Cardiac muscle cell (in vitro differentiated cells and primary cell): Measurements from ENCODE around the gene OTUB2. TPM values are rescaled to one million over a fixed set of nuclear protein-coding genes. Genes with fewer than 3 reads are reported as not detected.
A peak's percentile ranks its signal among the peaks of the same experiment; 100 is the strongest.
"Not testable (repeated sequence)": the region's sequence is repeated elsewhere in the genome, so short reads cannot be mapped to it uniquely, and the experiment has no call there.

ENCODE experiments used
- DNase-seq, 2 donors: peaks; one replicate each; pipeline versions ENCODE4 v3.0.0 to v3.0.0-alpha.2; 2010 to 2017; ENCODE audit warnings: low read depth in 1 of 2, low spot score in 1 of 2
- H3K27ac ChIP-seq: fragments of 200-600 bp; sonication (generic); 2 replicates; pipeline ENCODE4 v1.5.1; 2016
- H3K27me3 ChIP-seq: fragments of 200-600 bp; sonication (generic); 2 replicates; pipeline ENCODE4 v1.6.0; 2016; ENCODE audit warnings: control low read depth
- H3K36me3 ChIP-seq: fragments of 200-600 bp; sonication (generic); 2 replicates; pipeline ENCODE4 v1.5.1; 2016; ENCODE audit warnings: control low read depth
- H3K4me1 ChIP-seq: fragments of 200-600 bp; sonication (generic); 2 replicates; pipeline ENCODE4 v1.8.1; 2017; ENCODE audit warnings: low read depth, mild to moderate bottlenecking, mixed run types
- H3K4me3 ChIP-seq: fragments of 200-600 bp; sonication (generic); 2 replicates; pipeline ENCODE4 v1.5.1; 2016; ENCODE audit warnings: mild to moderate bottlenecking
- H3K9me3 ChIP-seq: fragments of 200-600 bp; sonication (generic); 2 replicates; pipeline ENCODE4 v1.5.1; 2017; ENCODE audit warnings: low read depth, mild to moderate bottlenecking, control low read depth
- polyA plus RNA-seq: library from polyadenylated mRNA; unstranded; fragments of >200 nt; fragmentation: Nextera tagmentation; extraction: Ambion mirVana; gene quantifications from 2 replicates; pipeline ENCODE4 v1.2.1, GENCODE V29; 2016
- total RNA-seq: library from RNA; depleted of rRNA; stranded (reverse); fragments of >200 nt; gene quantifications from 2 replicates; pipeline ENCODE4 v1.2.3, GENCODE V29; 2016
- TF ChIP-seq, protein P1 (sequence below): IDR thresholded peaks from 2 replicates; pipeline ENCODE4 v1.5.1; 2012; ENCODE audit warnings: low read depth, mild to moderate bottlenecking, low read length

OTUB2 gene
- total and polyA plus RNA-seq, 2 experiments from 2014 or later, result 4.1 to 4.4 TPM

DNA sequence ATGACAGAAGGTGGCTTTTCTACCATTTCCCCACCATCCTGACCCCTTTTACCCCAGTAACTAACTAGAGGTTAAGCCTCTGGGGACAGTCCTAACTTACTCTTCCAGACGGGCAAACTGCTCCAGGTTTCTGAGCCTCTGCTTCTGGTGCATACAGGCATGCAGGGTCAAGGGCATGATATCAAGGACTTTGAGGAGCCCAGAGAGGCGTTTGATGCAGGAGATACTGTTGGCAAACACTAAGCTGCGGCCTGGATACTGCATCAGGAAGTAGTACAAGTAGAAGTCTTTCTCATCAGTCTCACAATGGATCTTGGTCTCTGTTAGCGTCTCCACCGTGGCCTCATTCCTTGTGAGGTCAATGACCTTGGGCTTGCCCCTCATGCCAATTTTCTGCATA is 33.9 kb downstream of the OTUB2 start:
- no peaks in the 10 kb centered on the region for H3K9me3 ChIP-seq
- no peaks in the 10 kb centered on the region for H3K4me1 ChIP-seq
- no peak overlapping the region for H3K4me3 ChIP-seq
- H3K36me3 ChIP-seq, result peaks cover 63% of the 10 kb centered on the region
- H3K27ac ChIP-seq, result peak overlapping the region; percentile 8
- H3K27me3 ChIP-seq, result no peaks in the 10 kb centered on the region
- peak in 1 of 2 donors; percentile 65 for DNase-seq
- TF ChIP-seq, protein P1, sequence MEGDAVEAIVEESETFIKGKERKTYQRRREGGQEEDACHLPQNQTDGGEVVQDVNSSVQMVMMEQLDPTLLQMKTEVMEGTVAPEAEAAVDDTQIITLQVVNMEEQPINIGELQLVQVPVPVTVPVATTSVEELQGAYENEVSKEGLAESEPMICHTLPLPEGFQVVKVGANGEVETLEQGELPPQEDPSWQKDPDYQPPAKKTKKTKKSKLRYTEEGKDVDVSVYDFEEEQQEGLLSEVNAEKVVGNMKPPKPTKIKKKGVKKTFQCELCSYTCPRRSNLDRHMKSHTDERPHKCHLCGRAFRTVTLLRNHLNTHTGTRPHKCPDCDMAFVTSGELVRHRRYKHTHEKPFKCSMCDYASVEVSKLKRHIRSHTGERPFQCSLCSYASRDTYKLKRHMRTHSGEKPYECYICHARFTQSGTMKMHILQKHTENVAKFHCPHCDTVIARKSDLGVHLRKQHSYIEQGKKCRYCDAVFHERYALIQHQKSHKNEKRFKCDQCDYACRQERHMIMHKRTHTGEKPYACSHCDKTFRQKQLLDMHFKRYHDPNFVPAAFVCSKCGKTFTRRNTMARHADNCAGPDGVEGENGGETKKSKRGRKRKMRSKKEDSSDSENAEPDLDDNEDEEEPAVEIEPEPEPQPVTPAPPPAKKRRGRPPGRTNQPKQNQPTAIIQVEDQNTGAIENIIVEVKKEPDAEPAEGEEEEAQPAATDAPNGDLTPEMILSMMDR, result no peak

DNA sequence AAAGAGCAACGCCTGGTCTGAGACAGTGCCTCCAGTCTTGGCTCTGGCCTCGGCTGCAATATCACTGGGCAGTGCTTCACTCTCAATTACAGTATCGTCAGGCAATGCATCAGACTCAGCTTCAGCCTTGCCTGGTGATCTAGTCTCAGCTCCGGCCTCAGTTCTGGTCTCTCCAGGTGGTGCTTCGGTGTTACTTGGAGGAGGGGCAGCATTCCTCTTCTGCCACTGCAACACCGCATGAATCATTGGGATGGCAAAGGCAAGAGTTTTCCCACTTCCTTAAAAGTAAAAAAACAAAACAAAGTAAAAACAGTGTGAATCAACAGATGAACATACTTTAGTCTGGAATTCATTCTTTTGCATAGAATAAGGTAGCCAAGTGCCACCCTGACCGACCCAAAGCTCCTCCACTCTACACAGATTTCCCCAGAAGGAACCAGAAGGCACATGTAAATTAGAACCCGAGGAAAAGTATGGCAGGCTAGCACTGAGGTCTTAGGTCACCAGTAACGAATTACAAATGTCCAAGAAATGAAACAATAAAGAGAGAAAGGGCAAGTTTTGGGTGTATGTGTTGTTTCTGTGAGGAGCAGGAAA is 36.3 kb downstream of the OTUB2 start:
- Histone ChIP-seq H3K36me3 (peaks cover 39% of the 10 kb centered on the region), H3K27me3 (no peaks in the 10 kb centered on the region), H3K9me3 (no peaks in the 10 kb centered on the region), H3K4me1 (peaks cover 6% of the 10 kb centered on the region), H3K4me3 (no peak overlapping the region), H3K27ac (peak overlapping the region; percentile 18)
- TF ChIP-seq, protein P1, result no peak
- DNase-seq, result no peak

DNA sequence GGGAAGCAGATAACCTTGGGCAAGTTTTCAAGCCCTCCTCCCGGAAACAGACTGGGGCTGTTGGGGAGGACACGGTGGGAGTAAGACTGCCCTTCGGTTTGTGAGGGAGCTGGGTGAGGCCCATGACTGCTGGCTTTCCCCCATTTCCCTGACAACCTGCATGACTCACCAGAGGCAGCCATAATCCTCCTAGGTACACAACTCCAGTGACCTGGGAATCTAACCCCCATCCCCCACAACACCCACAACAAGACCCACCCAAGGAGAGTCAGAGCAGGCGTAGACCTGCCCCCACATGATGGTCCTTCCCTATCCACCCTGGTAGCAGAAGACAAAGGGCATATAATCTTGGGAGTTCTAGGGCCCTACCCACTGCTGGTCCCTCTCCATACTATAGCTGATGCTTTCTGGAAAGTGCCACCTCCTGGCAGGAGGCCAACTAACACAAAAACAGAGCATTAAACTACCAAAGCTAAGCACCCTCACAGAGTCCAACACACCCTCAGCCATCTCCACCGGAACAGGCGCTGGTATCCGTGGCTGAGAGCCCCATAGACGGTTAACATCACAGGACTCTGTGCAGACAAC is 40.0 kb downstream of the OTUB2 start:
- TF ChIP-seq, protein P1, result no peak
- DNase-seq, result no peak
- Histone ChIP-seq H3K27me3 (no peaks in the 10 kb centered on the region), H3K27ac (peak overlapping the region; percentile 64), H3K9me3 (no peaks in the 10 kb centered on the region), H3K36me3 (peaks cover 12% of the 10 kb centered on the region), H3K4me1 (peaks cover 6% of the 10 kb centered on the region), H3K4me3 (no peak overlapping the region)

DNA sequence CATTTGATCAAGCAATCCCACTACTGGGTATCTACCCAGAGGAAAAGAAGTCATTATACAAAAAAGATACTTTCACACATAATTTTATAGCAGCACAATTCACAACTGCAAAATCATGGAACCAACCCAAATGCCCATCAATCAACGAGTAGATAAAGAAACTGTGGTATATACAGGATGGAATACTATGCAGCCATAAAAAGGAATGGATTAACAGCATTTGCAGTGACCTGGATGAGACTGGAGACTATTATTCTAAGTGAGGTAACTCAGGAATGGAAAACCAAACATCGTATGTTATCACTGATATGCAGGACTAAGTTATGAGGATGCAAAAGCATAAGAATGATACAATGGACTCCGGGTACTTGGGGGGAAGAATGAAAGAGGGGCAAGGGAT is 45.9 kb downstream of the OTUB2 start:
- H3K9me3 ChIP-seq, DNase-seq, H3K27ac ChIP-seq, H3K27me3 ChIP-seq, H3K4me3 ChIP-seq, H3K36me3 ChIP-seq, H3K4me1 ChIP-seq: not testable (repeated sequence)

DNA sequence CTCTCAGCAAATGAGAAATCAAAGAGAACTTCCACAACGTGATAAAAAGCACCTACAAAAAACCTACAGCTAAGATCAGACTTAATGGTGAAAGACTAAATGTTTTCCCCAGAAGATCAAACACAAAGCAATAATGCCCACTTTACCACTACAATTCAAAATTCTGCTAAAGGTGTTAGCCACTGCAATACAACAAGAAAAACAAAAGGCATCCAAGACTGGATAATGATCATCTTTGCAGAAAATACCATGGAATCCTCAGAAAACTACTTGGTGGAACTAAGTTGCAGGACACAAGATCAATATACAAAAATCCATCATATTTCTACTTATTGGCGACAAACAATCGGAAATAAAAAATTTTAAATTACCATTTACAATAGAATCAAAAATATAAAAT is 48.4 kb downstream of the OTUB2 start:
- Histone ChIP-seq H3K4me3 (no peak overlapping the region), H3K27me3 (no peaks in the 10 kb centered on the region), H3K9me3 (no peaks in the 10 kb centered on the region), H3K27ac (no peak overlapping the region), H3K36me3 (peaks cover 8% of the 10 kb centered on the region), H3K4me1 (peaks cover 26% of the 10 kb centered on the region)
- no peak for DNase-seq
- TF ChIP-seq, protein P1, result no peak

DNA sequence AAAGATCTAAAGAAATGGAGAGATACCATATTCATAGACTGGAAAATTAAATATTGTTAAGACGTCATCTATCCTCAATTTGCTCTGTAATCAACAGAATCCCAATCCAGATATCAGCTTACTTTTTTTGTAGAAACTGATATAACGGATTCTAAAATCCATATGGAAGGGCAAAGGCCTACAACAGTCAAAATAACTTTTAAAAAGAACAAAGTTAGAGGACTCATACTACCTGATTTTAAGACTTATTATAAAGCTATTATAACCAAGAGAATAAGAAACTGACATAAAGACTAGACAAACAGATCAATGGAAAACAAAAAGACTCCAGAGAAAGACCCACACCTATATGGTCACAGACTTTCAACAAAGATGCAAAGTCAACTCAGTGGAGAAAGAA is 48.9 kb downstream of the OTUB2 start:
- Histone ChIP-seq H3K36me3 (peaks cover 8% of the 10 kb centered on the region), H3K4me3 (no peak overlapping the region), H3K9me3 (no peaks in the 10 kb centered on the region), H3K27me3 (no peaks in the 10 kb centered on the region), H3K4me1 (peaks cover 27% of the 10 kb centered on the region), H3K27ac (no peak overlapping the region)
- TF ChIP-seq, protein P1, result no peak
- DNase-seq, result no peak
